A549 treated with CpdA at 1 μM for 4 hours (cell line): ENCODE results near the gene ZZZ3. TPM values are rescaled to one million over a fixed set of nuclear protein-coding genes. Genes with fewer than 3 reads are reported as not detected.

Experiments used
- total RNA-seq: library from RNA; stranded (reverse); fragments of 200-300 nt; extraction: Qiagen RNA extraction; gene quantifications from 5 replicates; pipeline ENCODE4 v1.2.3, GENCODE V29; 2022; ENCODE audit warnings: low read depth

ZZZ3 gene
- 18.6 to 21.8 TPM (median 19.0 TPM) in 5 replicates for total RNA-seq

DNA sequence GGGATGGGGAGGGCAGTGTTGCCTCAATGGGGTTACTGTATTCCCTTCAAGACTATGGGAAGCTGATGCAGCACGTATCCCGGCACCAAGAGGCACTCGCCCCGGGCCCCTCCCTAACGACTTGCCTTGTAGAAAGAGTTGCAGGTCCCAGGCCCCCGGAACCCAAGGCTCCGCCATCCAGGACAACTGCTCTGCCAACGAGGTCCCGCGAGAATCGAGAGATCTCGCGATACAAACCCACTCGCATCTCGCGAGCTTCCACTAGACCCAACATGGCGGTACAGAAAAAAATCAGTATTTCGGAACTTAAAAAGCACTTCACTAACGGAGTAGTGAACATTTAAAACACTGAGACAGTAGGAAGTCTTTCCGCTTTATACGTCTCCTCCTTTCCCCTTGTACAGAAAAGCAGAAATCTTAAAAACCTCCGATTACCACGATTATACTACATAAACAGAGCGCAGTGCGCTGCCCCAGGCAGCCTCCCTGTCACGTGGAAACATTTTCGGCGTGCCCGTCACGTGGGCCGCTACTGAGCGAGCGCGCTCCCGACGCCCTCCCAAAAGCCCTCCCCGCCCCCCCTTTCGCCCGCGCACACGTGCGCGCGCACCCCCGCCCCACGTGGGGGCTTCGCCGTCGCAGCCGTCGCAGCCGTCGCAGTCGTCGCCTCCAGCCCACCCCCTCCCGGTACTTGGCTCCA is at the start of gene ZZZ3:
Gene ZZZ3, minus strand, starts transcription at position 199 of the 700 bp plus-strand sequence. CDS start 49,304 bp downstream, outside the sequence.

Other genes starting within 250 kb of the ZZZ3 start
- 16.7 to 20.1 TPM (median 19.2 TPM) in 5 replicates for gene USP33, start 77.2 kb upstream of the ZZZ3 start, total RNA-seq
- 4.5 to 7.5 TPM (median 5.8 TPM) in 5 replicates for gene MIGA1, start 97.0 kb upstream of the ZZZ3 start, total RNA-seq
- 4.0 to 9.3 TPM (median 4.9 TPM) in 5 replicates for gene NEXN, start 206.0 kb upstream of the ZZZ3 start, total RNA-seq